Measurements from ENCODE around the gene EXOC3L1.

The EXOC3L1 gene

DNA sequence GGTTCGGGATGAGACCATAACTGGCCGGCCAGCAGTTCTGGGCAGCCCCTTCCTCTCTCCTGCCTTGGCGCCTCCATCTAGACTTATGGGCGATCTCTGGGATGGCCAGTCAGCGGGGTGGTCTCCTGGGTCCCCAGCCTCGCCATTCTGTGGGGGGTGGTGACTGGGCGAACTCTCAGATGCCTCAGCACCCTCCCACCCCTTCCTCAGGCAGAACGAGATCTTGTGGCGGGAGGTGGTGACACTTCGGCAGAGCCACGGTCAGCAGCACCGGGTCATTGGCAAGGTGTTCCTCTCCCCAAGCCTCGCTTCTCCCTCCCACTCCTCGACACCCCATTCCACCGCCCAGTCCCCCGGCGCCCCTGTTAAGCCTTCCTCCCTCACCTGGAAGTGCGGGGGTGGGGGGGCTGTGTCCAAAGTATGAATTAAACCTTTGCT lies 23.8 kb downstream of the EXOC3L1 start:
- TF ChIP-seq, protein P1, sequence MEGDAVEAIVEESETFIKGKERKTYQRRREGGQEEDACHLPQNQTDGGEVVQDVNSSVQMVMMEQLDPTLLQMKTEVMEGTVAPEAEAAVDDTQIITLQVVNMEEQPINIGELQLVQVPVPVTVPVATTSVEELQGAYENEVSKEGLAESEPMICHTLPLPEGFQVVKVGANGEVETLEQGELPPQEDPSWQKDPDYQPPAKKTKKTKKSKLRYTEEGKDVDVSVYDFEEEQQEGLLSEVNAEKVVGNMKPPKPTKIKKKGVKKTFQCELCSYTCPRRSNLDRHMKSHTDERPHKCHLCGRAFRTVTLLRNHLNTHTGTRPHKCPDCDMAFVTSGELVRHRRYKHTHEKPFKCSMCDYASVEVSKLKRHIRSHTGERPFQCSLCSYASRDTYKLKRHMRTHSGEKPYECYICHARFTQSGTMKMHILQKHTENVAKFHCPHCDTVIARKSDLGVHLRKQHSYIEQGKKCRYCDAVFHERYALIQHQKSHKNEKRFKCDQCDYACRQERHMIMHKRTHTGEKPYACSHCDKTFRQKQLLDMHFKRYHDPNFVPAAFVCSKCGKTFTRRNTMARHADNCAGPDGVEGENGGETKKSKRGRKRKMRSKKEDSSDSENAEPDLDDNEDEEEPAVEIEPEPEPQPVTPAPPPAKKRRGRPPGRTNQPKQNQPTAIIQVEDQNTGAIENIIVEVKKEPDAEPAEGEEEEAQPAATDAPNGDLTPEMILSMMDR (IDR thresholded peaks at IDR 0.05), result no peak
- Histone ChIP-seq H3K27ac (peak overlapping the region in 1 of 2 donors; percentile 73), H3K4me1 (peaks cover 4 to 77% (median 68%) of the 10 kb centered on the region in 4 donors), H3K4me3 (no peak overlapping the region), H3K36me3 (no peaks in the 10 kb centered on the region), H3K27me3 (peaks cover 0 to 45% of the 10 kb centered on the region in 2 donors), H3K9me3 (no peaks in the 10 kb centered on the region)
- intact Hi-C loops (cut with DNase I; ENCODE audit: low total_unique reads), result no loop called here
- no peak for DNase-seq

DNA sequence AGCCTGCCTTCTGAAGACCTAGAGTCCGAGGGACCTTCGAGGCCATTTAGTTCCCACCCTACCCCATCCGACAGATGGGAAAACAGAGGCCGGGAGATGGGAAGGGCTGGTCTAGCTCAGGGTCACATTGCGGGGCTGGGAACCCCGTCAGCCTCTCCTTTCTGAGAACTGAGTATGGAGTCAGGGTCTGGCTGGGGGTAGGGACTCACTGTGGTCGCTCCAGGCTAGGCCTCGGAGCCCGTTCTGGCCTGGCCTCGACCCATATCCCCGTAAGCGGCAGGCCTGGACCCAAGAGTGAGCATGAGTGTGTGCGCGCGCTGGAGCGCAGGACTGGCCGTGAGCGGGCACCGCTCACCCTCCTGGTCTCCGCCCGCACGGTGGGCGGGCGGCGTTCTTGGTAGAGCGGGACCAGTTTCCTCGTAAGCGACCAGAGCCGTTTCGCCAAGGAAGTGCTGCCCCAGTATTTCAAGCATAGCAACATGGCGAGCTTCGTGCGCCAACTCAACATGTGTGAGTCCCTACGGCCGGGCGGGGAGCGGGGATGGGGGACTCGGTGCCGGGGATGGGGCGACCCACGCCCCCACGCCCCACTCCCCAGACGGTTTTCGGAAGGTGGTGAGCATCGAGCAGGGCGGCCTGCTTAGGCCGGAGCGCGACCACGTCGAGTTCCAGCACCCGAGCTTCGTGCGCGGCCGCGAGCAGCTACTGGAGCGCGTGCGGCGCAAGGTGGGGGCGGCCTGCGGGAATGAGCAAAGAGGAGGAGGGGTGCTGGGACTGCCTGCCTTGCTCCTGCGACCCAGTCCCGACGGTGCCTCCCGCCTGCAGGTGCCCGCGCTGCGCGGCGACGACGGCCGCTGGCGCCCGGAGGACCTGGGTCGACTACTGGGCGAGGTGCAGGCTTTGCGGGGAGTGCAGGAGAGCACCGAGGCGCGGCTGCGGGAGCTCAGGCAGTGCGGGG lies 24.5 kb downstream of the EXOC3L1 start:
- TF ChIP-seq, protein P1 (IDR thresholded peaks at IDR 0.05), result no peak
- Histone ChIP-seq H3K4me1 (peaks cover 4 to 75% (median 68%) of the 10 kb centered on the region in 4 donors), H3K9me3 (no peaks in the 10 kb centered on the region), H3K4me3 (peak overlapping the region; percentile 47 to 51), H3K36me3 (no peaks in the 10 kb centered on the region), H3K27me3 (peaks cover 0 to 45% of the 10 kb centered on the region in 2 donors), H3K27ac (peak overlapping the region; percentile 57 to 73)
- intact Hi-C loops (cut with DNase I; ENCODE audit: low total_unique reads), result no loop called here
- no peak for DNase-seq

DNA sequence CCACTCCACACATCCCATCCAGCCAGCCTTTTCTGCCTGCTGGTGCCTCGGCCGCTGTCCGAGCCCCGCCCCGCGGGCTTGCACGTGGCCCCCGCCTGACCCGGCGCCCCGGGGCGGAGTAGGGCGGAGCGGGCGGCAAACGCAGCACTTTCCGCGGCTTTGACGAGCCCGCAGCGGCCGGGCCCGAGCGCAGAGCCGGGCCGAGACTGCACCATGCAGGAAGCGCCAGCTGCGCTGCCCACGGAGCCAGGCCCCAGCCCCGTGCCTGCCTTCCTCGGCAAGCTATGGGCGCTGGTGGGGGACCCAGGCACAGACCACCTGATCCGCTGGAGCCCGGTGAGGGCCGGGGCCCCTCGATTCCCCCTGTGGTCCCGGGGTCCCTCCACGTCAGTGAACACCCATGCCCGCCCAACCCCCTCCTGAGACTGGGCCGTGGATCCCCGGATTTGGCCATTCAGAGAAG lies 25.3 kb downstream of the EXOC3L1 start, which contains the start of gene HSF4:
Gene HSF4 (plus strand): TSS at position 147 of the 463 bp plus-strand sequence. CDS start 67 bp downstream, at position 214.
- Histone ChIP-seq H3K9me3 (no peaks in the 10 kb centered on the region), H3K27ac (peak within 1 kb of the TSS; percentile 57 to 73), H3K36me3 (no peaks in the 10 kb centered on the region), H3K4me3 (peak within 1 kb of the TSS; percentile 47 to 51), H3K4me1 (peaks cover 4 to 73% (median 63%) of the 10 kb centered on the region in 4 donors), H3K27me3 (peaks cover 0 to 45% of the 10 kb centered on the region in 2 donors)
- intact Hi-C loops (cut with DNase I; ENCODE audit: low total_unique reads), result loop anchor here (5.0 kb wide), 1 partner anchor 282 kb away; the partner anchor contains the start of gene PDP2
- DNase-seq, result peak; percentile 69 to 85
- TF ChIP-seq, protein P1 (IDR thresholded peaks at IDR 0.05), result no peak

DNA sequence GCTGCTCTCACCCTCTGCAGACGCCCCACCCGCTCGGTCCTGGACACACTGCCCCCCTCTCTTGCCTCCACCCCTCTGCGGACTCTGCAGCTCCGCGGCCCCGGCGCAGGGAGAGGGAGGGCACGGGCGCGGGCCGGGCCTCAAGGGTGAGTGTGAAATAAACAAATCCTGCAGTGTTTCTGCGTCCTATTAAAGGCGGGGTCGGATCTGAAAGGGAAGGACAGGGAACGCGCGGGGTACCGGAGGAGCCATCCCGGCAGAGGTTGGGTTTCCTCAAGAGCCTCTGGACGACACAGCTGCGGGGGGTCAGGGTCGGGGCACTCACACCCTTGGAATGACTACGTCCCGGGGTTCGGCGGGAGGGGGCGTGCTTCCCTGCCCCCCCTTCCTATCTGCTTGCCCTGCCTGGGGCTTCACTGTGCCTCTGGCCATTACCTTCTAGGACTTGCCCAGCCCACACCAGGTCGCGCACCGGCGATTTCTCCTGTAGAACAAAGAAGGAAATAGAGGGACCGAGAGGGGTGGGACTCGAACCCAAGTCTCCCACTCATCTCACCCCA lies 25.9 kb downstream of the EXOC3L1 start:
- no peaks in the 10 kb centered on the region for H3K36me3 ChIP-seq
- intact Hi-C loops (cut with DNase I; ENCODE audit: low total_unique reads), result loop anchor here (5.0 kb wide), 1 partner anchor 282 kb away; the partner anchor contains the start of gene PDP2
- peaks cover 4 to 71% (median 60%) of the 10 kb centered on the region in 4 donors for H3K4me1 ChIP-seq
- peak overlapping the region; percentile 47 to 51 for H3K4me3 ChIP-seq
- H3K27ac ChIP-seq, result peak overlapping the region; percentile 57 to 73
- no peaks in the 10 kb centered on the region for H3K9me3 ChIP-seq
- no peak for DNase-seq
- TF ChIP-seq, protein P1 (IDR thresholded peaks at IDR 0.05), result no peak
- peaks cover 0 to 45% of the 10 kb centered on the region in 2 donors for H3K27me3 ChIP-seq

DNA sequence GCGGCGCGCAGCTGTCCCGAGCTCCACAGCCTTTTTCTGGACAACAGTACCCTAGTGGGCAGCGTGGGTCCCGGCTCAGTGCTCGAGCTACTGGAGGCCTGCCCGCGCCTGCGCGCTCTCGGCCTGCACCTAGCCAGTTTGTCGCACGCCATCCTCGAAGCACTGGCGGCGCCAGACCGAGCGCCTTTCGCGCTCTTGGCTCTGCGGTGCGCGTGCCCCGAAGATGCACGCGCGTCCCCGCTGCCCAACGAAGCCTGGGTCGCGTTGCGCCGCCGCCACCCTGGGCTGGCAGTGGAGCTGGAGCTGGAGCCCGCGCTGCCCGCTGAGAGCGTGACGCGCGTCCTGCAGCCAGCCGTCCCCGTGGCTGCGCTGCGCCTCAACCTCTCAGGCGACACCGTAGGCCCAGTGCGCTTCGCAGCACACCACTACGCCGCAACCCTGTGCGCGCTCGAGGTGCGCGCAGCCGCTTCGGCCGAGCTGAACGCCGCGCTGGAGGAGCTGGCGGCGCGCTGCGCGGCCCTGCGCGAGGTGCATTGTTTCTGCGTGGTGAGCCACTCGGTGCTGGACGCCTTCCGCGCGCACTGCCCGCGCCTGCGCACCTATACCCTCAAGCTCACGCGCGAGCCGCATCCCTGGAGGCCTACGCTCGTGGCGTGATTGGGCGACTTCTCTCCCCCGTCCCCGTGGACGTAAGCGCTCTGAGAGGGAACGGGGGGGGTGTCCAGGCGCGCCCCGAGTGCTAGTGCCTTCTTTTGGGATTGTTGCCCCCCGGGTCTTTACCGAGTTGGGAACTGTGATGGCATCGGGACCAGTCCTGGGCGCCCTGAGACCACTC lies 26.6 kb downstream of the EXOC3L1 start:
- intact Hi-C loops (cut with DNase I; ENCODE audit: low total_unique reads), result loop anchor here (5.0 kb wide), 1 partner anchor 281 kb away; the partner anchor contains the start of gene PDP2
- Histone ChIP-seq H3K4me1 (peaks cover 4 to 71% (median 62%) of the 10 kb centered on the region in 4 donors), H3K27me3 (peaks cover 0 to 45% of the 10 kb centered on the region in 2 donors), H3K27ac (peak overlapping the region; percentile 57 to 73), H3K9me3 (no peaks in the 10 kb centered on the region), H3K36me3 (no peaks in the 10 kb centered on the region), H3K4me3 (peak overlapping the region; percentile 47 to 51)
- DNase-seq, result peak in 1 of 2 donors; percentile 86
- TF ChIP-seq, protein P1 (IDR thresholded peaks at IDR 0.05), result no peak

Data from tibial artery (tissue), 4 donors.